ENCODE measurements around the gene TIGD3.
A peak's percentile ranks its signal among the peaks of the same experiment; 100 is the strongest.

The TIGD3 gene

GRCh38 chr11:65355013-65355775, 643 bp downstream of the TIGD3 start:
- Histone ChIP-seq H3K4me3 (ENCODE audit: low read length) (peak overlapping the region; percentile 74), H3K27me3 (replicated peaks; ENCODE audit: insufficient read depth, low read length) (no peaks in the 10 kb centered on the region), H3K27ac (ENCODE audit: low read length) (no peak overlapping the region; the same call in 1 of the 2 replicates), H3K9me3 (replicated peaks; ENCODE audit: insufficient read depth, low read length) (no peaks in the 10 kb centered on the region), H3K4me1 (ENCODE audit: low read length) (peaks cover 11% of the 10 kb centered on the region; the same call in 1 of the 2 replicates), H3F3A (ENCODE audit: insufficient read depth, low read length) (peaks cover 16% of the 10 kb centered on the region), H3K79me2 (ENCODE audit: low read length) (no peaks in the 10 kb centered on the region), H4K20me1 (ENCODE audit: insufficient read depth, low read length) (no peaks in the 10 kb centered on the region), H3K9ac (ENCODE audit: low read length) (peak overlapping the region; percentile 68), H2AFZ (ENCODE audit: low read length) (peak overlapping the region; percentile 80), H3K9me2 (replicated peaks; ENCODE audit: insufficient read depth, low read length) (no peaks in the 10 kb centered on the region), H3K4me2 (ENCODE audit: low read depth, low read length) (peak overlapping the region; percentile 91), H3K36me3 (replicated peaks; ENCODE audit: insufficient read depth, low read length) (no peaks in the 10 kb centered on the region)
- peak; percentile 59 for DNase-seq
- TF ChIP-seq EZH2phosphoT487 (IDR thresholded peaks at IDR 0.05; ENCODE audit: low read length) (no peak), CTCF (IDR thresholded peaks at IDR 0.05; ENCODE audit: low read length) (no peak), EZH2 (optimal IDR thresholded peaks at IDR 0.05; ENCODE audit: low read depth, low read length) (no peak)

DNA sequence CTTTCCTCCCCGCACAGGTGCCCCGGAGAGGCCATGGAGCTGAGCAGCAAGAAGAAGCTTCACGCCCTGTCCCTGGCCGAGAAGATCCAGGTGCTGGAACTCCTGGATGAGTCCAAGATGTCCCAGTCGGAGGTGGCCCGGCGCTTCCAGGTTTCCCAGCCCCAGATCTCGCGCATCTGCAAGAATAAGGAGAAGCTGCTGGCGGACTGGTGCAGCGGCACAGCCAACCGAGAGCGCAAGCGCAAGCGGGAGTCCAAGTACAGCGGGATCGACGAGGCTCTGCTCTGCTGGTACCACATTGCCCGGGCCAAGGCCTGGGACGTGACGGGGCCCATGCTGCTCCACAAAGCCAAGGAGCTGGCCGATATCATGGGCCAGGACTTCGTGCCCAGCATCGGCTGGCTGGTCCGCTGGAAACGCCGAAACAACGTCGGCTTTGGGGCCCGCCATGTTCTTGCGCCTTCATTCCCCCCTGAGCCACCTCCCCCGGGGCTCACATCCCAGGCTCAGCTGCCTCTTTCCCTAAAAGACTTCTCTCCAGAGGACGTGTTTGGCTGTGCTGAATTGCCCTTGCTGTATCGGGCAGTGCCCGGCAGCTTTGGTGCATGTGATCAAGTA, 1.3 kb downstream of the TIGD3 start:
- peak overlapping the region; percentile 91 for H3K4me2 ChIP-seq (ENCODE audit: low read depth, low read length)
- no peak for TF ChIP-seq EZH2phosphoT487 (IDR thresholded peaks at IDR 0.05; ENCODE audit: low read length)
- no peak for TF ChIP-seq CTCF (IDR thresholded peaks at IDR 0.05; ENCODE audit: low read length)
- TF ChIP-seq EZH2 (optimal IDR thresholded peaks at IDR 0.05; ENCODE audit: low read depth, low read length): no peak
- peaks cover 16% of the 10 kb centered on the region for H3F3A ChIP-seq (ENCODE audit: insufficient read depth, low read length)
- no peaks in the 10 kb centered on the region for H3K36me3 ChIP-seq (replicated peaks; ENCODE audit: insufficient read depth, low read length)
- H3K9me3 ChIP-seq (replicated peaks; ENCODE audit: insufficient read depth, low read length): no peaks in the 10 kb centered on the region
- H4K20me1 ChIP-seq (ENCODE audit: insufficient read depth, low read length): no peaks in the 10 kb centered on the region
- no peaks in the 10 kb centered on the region for H3K79me2 ChIP-seq (ENCODE audit: low read length)
- H2AFZ ChIP-seq (ENCODE audit: low read length): no peak overlapping the region
- no peaks in the 10 kb centered on the region for H3K9me2 ChIP-seq (replicated peaks; ENCODE audit: insufficient read depth, low read length)
- peak overlapping the region; percentile 74; the same call in 1 of the 2 replicates for H3K4me3 ChIP-seq (ENCODE audit: low read length)
- no peak for DNase-seq
- peak overlapping the region; percentile 68; the same call in 1 of the 2 replicates for H3K9ac ChIP-seq (ENCODE audit: low read length)
- no peak overlapping the region for H3K27ac ChIP-seq (ENCODE audit: low read length)
- peaks cover 11% of the 10 kb centered on the region; the same call in 1 of the 2 replicates for H3K4me1 ChIP-seq (ENCODE audit: low read length)
- no peaks in the 10 kb centered on the region for H3K27me3 ChIP-seq (replicated peaks; ENCODE audit: insufficient read depth, low read length)

GRCh38 chr11:65356394-65356972, 1.9 kb downstream of the TIGD3 start:
- H3F3A ChIP-seq (ENCODE audit: insufficient read depth, low read length): peaks cover 16% of the 10 kb centered on the region
- H4K20me1 ChIP-seq (ENCODE audit: insufficient read depth, low read length): no peaks in the 10 kb centered on the region
- H3K9me2 ChIP-seq (replicated peaks; ENCODE audit: insufficient read depth, low read length): no peaks in the 10 kb centered on the region
- H3K4me3 ChIP-seq (ENCODE audit: low read length): no peak overlapping the region
- H2AFZ ChIP-seq (ENCODE audit: low read length): no peak overlapping the region
- H3K4me2 ChIP-seq (ENCODE audit: low read depth, low read length): no peak overlapping the region
- no peaks in the 10 kb centered on the region for H3K27me3 ChIP-seq (replicated peaks; ENCODE audit: insufficient read depth, low read length)
- no peak overlapping the region for H3K9ac ChIP-seq (ENCODE audit: low read length)
- no peak for DNase-seq
- TF ChIP-seq EZH2 (optimal IDR thresholded peaks at IDR 0.05; ENCODE audit: low read depth, low read length) (no peak), EZH2phosphoT487 (IDR thresholded peaks at IDR 0.05; ENCODE audit: low read length) (no peak), CTCF (IDR thresholded peaks at IDR 0.05; ENCODE audit: low read length) (no peak)
- H3K27ac ChIP-seq (ENCODE audit: low read length): no peak overlapping the region
- H3K9me3 ChIP-seq (replicated peaks; ENCODE audit: insufficient read depth, low read length): no peaks in the 10 kb centered on the region
- no peaks in the 10 kb centered on the region for H3K79me2 ChIP-seq (ENCODE audit: low read length)
- peaks cover 11% of the 10 kb centered on the region; the same call in 1 of the 2 replicates for H3K4me1 ChIP-seq (ENCODE audit: low read length)
- H3K36me3 ChIP-seq (replicated peaks; ENCODE audit: insufficient read depth, low read length): no peaks in the 10 kb centered on the region

Data from MM.1S (cell line).